ENCODE measurements around the gene DNAJC17.

DNA sequence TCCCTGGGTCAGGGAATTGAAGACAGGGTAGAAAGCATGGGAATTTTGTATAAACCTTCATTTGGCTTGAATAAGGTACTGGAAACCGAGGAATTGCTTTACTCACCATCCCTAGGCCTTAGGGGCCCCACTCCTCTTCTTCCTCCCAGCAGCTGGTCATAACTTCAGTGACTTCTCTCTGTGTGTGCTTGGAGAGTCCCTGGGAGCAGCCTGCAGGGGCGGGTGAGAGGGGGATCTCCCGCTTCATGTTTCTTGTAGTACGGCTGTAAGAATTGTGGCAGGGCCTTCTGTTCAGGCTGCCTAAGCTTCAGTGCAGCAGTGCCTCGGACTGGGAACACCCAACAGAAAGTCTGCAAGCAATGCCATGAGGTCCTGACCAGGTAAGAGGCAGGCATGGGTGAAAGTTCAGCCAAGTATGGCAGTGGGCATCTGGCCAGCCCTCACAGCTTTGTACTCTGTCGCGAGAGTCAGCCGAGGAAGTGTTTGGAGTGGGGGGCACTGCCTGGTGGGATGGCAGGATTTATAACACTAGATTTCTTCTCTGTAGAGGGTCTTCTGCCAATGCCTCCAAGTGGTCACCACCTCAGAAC lies 1.7 kb upstream of the DNAJC17 start:
- TF ChIP-seq, protein P1, sequence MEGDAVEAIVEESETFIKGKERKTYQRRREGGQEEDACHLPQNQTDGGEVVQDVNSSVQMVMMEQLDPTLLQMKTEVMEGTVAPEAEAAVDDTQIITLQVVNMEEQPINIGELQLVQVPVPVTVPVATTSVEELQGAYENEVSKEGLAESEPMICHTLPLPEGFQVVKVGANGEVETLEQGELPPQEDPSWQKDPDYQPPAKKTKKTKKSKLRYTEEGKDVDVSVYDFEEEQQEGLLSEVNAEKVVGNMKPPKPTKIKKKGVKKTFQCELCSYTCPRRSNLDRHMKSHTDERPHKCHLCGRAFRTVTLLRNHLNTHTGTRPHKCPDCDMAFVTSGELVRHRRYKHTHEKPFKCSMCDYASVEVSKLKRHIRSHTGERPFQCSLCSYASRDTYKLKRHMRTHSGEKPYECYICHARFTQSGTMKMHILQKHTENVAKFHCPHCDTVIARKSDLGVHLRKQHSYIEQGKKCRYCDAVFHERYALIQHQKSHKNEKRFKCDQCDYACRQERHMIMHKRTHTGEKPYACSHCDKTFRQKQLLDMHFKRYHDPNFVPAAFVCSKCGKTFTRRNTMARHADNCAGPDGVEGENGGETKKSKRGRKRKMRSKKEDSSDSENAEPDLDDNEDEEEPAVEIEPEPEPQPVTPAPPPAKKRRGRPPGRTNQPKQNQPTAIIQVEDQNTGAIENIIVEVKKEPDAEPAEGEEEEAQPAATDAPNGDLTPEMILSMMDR (IDR thresholded peaks at IDR 0.05) = no peak
- TF ChIP-seq POLR2A (IDR thresholded peaks at IDR 0.05) (no peak), EP300 (IDR thresholded peaks at IDR 0.05; ENCODE audit: low read depth) (no peak), POLR2AphosphoS5 (IDR thresholded peaks at IDR 0.05) (no peak)
